GM12801 (cell line): ENCODE data around the gene ALB.

Experiments used
- CTCF ChIP-seq: IDR thresholded peaks from one replicate; pipeline ENCODE4 v1.5.1; 2011; ENCODE audit warnings: control low read depth; ENCODE audit not compliant: insufficient read length; ENCODE audit errors: extremely low read depth

The ALB gene

GRCh38 chr4:73417973-73418372 is 13.9 kb downstream of the ALB start:
- no peak for TF ChIP-seq CTCF

- TF ChIP-seq CTCF: no peak
Observed at GRCh38 chr4:73418677-73419076, 14.6 kb downstream of the ALB start.

GRCh38 chr4:73419106-73420038 is 15.3 kb downstream of the ALB start:
- no peak for TF ChIP-seq CTCF

- no peak for TF ChIP-seq CTCF
Observed at GRCh38 chr4:73420615-73421014, 16.5 kb downstream of the ALB start.

- no peak for TF ChIP-seq CTCF
Observed at GRCh38 chr4:73421708-73422457, 17.8 kb downstream of the ALB start.

- TF ChIP-seq CTCF: no peak
Observed at GRCh38 chr4:73422458-73422752, 18.3 kb downstream of the ALB start.

- no peak for TF ChIP-seq CTCF
Observed at GRCh38 chr4:73423184-73423583, 19.1 kb downstream of the ALB start.
